ENCODE results near the gene TAS1R1. TPM values are rescaled to one million over a fixed set of nuclear protein-coding genes. Genes with fewer than 3 reads are reported as not detected.

The TAS1R1 gene
- total and polyA plus RNA-seq, 2 experiments from 2014 or later, result 0.17 TPM; not detected in 1

DNA sequence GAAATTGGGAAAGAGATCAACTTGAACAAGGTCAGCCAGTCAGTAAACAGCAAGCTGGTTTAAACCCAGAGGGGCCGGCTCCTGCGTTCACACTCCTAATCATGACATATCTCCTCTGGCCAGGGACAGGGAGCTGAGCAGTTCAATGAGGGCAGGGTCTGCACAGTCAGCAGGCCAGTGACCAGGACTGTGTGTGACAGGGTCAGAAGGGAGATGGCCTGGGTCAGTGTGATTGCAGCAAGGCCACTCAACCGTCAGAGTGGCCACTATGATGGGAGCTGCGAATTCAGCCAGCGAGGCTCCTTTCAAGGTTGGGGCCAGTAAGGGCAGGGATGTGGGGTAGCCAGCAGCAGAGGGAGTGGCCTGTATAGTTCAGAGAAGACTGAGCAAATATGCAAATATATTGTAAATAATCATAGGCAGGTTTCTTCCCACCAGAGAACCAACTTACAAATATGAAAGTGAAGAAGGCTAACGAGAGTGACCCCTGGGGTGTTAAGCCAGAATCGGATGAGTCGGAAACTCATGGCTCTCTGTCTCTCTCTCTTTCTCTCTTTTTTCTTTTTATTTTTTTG is 20.8 kb upstream of the TAS1R1 start:
- Histone ChIP-seq H3K9me3 (ENCODE audit: low read depth) (no peaks in the 10 kb centered on the region), H3K4me1 (ENCODE audit: low read depth) (no peaks in the 10 kb centered on the region), H3K27ac (no peak overlapping the region), H3K4me3 (no peak overlapping the region), H3K36me3 (peaks cover 38% of the 10 kb centered on the region), H3K27me3 (no peaks in the 10 kb centered on the region)
- DNase-seq (ENCODE audit: low read depth in 1 of 2, low spot score in 1 of 2), result no peak
- no peak for TF ChIP-seq CTCF (IDR thresholded peaks at IDR 0.05; ENCODE audit: low read depth, low read length)

DNA sequence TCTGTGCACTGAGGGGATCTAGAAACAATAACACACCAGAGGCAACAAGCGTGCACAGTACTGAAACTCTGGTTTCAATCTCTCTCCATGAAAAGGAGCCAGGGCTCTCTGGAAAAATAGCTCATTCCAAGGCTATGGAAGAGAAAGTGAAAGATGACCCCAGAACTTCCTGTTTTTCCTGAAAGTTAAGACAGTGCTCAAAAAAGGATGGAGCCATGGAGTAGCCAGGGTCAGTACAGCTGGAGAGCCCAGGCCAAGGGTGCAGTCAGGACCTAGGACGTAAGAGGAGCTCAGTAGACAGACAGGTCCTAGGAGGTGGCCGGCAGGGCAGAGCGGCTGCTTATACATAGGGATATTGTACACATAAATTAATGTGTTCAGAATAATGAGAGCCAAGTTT is 19.9 kb upstream of the TAS1R1 start:
- no peak for DNase-seq (ENCODE audit: low read depth in 1 of 2, low spot score in 1 of 2)
- no peak overlapping the region for H3K27ac ChIP-seq
- TF ChIP-seq CTCF (IDR thresholded peaks at IDR 0.05; ENCODE audit: low read depth, low read length), result no peak
- H3K4me1 ChIP-seq (ENCODE audit: low read depth), result no peaks in the 10 kb centered on the region
- peaks cover 32% of the 10 kb centered on the region for H3K36me3 ChIP-seq
- no peaks in the 10 kb centered on the region for H3K9me3 ChIP-seq (ENCODE audit: low read depth)
- H3K27me3 ChIP-seq, result no peaks in the 10 kb centered on the region
- no peak overlapping the region for H3K4me3 ChIP-seq

DNA sequence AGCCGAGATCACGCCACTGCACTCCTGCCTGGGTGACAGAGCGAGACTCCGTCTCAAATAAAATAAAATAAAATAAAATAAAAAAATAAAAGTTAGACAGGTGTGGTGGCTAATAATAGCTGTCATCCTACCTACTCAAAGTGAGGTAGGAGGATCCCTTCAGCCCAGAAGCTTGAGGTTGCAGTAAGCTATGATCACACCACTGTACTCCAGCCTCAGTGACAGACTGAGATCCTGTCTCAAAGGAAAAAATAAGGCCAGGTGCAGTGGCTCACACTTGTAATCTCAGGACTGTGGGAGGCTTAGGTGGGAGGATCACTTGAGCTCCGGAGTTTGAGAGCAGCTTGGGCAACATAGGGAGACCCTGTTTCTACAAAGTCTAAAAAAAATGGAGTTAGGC is 18.8 kb upstream of the TAS1R1 start:
- TF ChIP-seq CTCF (IDR thresholded peaks at IDR 0.05; ENCODE audit: low read depth, low read length), result no peak
- no peak overlapping the region for H3K4me3 ChIP-seq
- H3K27ac ChIP-seq, result no peak overlapping the region
- no peaks in the 10 kb centered on the region for H3K4me1 ChIP-seq (ENCODE audit: low read depth)
- H3K36me3 ChIP-seq, result peaks cover 25% of the 10 kb centered on the region
- DNase-seq (ENCODE audit: low read depth in 1 of 2, low spot score in 1 of 2), result no peak
- H3K9me3 ChIP-seq (ENCODE audit: low read depth), result no peaks in the 10 kb centered on the region
- H3K27me3 ChIP-seq, result no peaks in the 10 kb centered on the region

DNA sequence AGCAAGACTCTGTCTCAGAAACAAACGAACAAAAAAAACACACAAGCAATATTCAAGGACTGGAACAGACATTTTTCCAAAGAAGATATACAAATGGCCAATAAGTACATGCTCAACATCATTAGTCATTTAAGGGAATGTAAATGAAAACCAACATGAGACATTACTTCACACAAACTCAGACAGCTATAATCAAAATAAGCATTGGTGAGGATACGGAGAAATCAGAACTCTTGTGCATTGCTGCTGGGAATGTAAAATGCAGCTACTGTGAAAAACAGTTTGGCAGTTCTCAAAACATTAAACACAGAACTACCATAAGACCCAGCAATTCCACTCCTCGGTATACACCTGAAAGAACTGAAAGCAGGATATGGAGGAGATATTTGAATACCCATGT is 16.2 kb upstream of the TAS1R1 start:
- no peaks in the 10 kb centered on the region for H3K4me1 ChIP-seq (ENCODE audit: low read depth)
- no peak for TF ChIP-seq CTCF (IDR thresholded peaks at IDR 0.05; ENCODE audit: low read depth, low read length)
- no peak overlapping the region for H3K27ac ChIP-seq
- H3K36me3 ChIP-seq, result peaks cover 10% of the 10 kb centered on the region
- H3K4me3 ChIP-seq, result no peak overlapping the region
- no peaks in the 10 kb centered on the region for H3K9me3 ChIP-seq (ENCODE audit: low read depth)
- no peaks in the 10 kb centered on the region for H3K27me3 ChIP-seq
- no peak for DNase-seq (ENCODE audit: low read depth in 1 of 2, low spot score in 1 of 2)

- Histone ChIP-seq H3K27ac (no peak overlapping the region), H3K27me3 (no peaks in the 10 kb centered on the region), H3K9me3 (ENCODE audit: low read depth) (no peaks in the 10 kb centered on the region), H3K4me1 (ENCODE audit: low read depth) (no peaks in the 10 kb centered on the region), H3K36me3 (peaks cover 36% of the 10 kb centered on the region), H3K4me3 (no peak overlapping the region)
- TF ChIP-seq CTCF (IDR thresholded peaks at IDR 0.05; ENCODE audit: low read depth, low read length), result no peak
- no peak for DNase-seq (ENCODE audit: low read depth in 1 of 2, low spot score in 1 of 2)
Observed at GRCh38 chr1:6544831-6545230, 10.3 kb upstream of the TAS1R1 start.

Measured in cardiac muscle cell (in vitro differentiated cells and primary cell).